Stomach (tissue), 9 donors: ENCODE data around the gene DENND1B. TPM values are rescaled to one million over a fixed set of nuclear protein-coding genes. Genes with fewer than 3 reads are reported as not detected.

Source experiments
- DNase-seq, 2 donors: peaks; one replicate each; pipeline versions ENCODE4 v3.0.0 to v3.0.0-alpha.2; 2013 to 2019
- H3K27ac ChIP-seq, 5 donors: fragments of 200-600 bp in 4 of 5; sonication (generic) in 4 of 5; one replicate each; pipeline ENCODE4 v1.5.1; 2013 to 2019; ENCODE audit warnings: mild to moderate bottlenecking in 1 of 5, moderate library complexity in 1 of 5
- H3K27me3 ChIP-seq, 3 donors: fragments of 200-600 bp; sonication (generic); one replicate each; pipeline ENCODE4 v1.5.1; 2017 to 2019; ENCODE audit warnings: mixed run types in 1 of 3
- H3K36me3 ChIP-seq, 4 donors: fragments of 200-600 bp; sonication (generic); 1 replicate in 3 of 4; 2 replicates in 1 of 4; pipeline ENCODE4 v1.5.1; 2016 to 2019
- H3K4me1 ChIP-seq, 4 donors: fragments of 200-600 bp; sonication (generic); one replicate each; pipeline ENCODE4 v1.5.1; 2016 to 2019
- H3K4me3 ChIP-seq, 4 donors: fragments of 200-600 bp; sonication (generic) in 3 of 4; one replicate each; pipeline ENCODE4 v1.5.1; 2016 to 2019; ENCODE audit warnings: mild to moderate bottlenecking in 1 of 4
- H3K9me3 ChIP-seq, 4 donors: fragments of 200-600 bp; sonication (generic); one replicate each; pipeline ENCODE4 v1.5.1; 2016 to 2019
- CTCF ChIP-seq, 7 experiments: fragments of 450-650 bp in 4 of 7; fragments of 200-600 bp in 3 of 7; sonication (generic) in 3 of 7; IDR thresholded peaks; one replicate each; pipeline ENCODE4 v1.5.1; 2016 to 2019; ENCODE audit warnings: antibody characterized with exemption in 7 of 7, control low read depth in 2 of 7, mild to moderate bottlenecking in 1 of 7
- EP300 ChIP-seq: sonication (generic); formaldehyde crosslinking; IDR thresholded peaks from one replicate; pipeline ENCODE4 v1.6.1; 2017; ENCODE audit warnings: antibody characterized with exemption
- POLR2A ChIP-seq, 4 donors: fragments of 450-650 bp; IDR thresholded peaks; one replicate each; pipeline ENCODE4 v1.6.1; 2016; ENCODE audit warnings: antibody characterized with exemption in 4 of 4, control low read depth in 2 of 4, mild to moderate bottlenecking in 1 of 4, moderate library complexity in 1 of 4
- POLR2AphosphoS5 ChIP-seq, 3 donors: sonication (generic); formaldehyde crosslinking; IDR thresholded peaks; one replicate each; pipeline ENCODE4 v1.6.1; 2016; ENCODE audit warnings: antibody characterized with exemption in 3 of 3
- WGBS, 5 donors: extraction: QIAGEN DNeasy Blood & Tissue Kit in 3 of 5; methylation state at CpG; one replicate each; pipeline versions ENCODE4 v1.1.5 to v1.1.7; 2013 to 2018; 5-methylcytosine and 5-hydroxymethylcytosine counted together
- intact Hi-C: fragments of 100-400 bp; cut with DNase I; formaldehyde crosslinking; loops from one replicate; pipeline ENCODE4 v1.15.1; 2023; ENCODE audit warnings: low total_unique reads
- polyA plus RNA-seq, 3 donors: library from polyadenylated mRNA; stranded (reverse); fragments of 200-250 nt; gene quantifications; one replicate each; pipeline ENCODE4 v1.2.3, GENCODE V29; 2013
- total RNA-seq, 5 donors: library from RNA; depleted of rRNA; stranded (reverse); fragments of >200 nt; gene quantifications; one replicate each; pipeline versions ENCODE4 v1.1.0 to v1.2.3, GENCODE V29; 2014 to 2016
- donor health status: healthy with polysubstance abuse.
- donor health status: Bipolar disorder and iron deficiency.
- donor health status: healthy.

The DENND1B gene
- total and polyA plus RNA-seq, 8 donors = 2.9 to 435 (median 13.7) TPM

- no peak for TF ChIP-seq POLR2A (IDR thresholded peaks at IDR 0.05)
- TF ChIP-seq EP300 = no peak
- no peak for TF ChIP-seq POLR2AphosphoS5 (IDR thresholded peaks at IDR 0.05)
- H3K9me3 ChIP-seq = no peaks in the 10 kb centered on the region
- intact Hi-C loops = no loop called here
- no peak overlapping the region for H3K27ac ChIP-seq
- WGBS, 5 donors = 87 to 97% (median 94%) methylated on average over 1 of the region's 1 CpG
- no peaks in the 10 kb centered on the region for H3K27me3 ChIP-seq
- no peak overlapping the region for H3K4me3 ChIP-seq
- no peaks in the 10 kb centered on the region for H3K4me1 ChIP-seq
- peaks cover 0 to 3% (median under 1%) of the 10 kb centered on the region in 4 donors for H3K36me3 ChIP-seq
- no peak for DNase-seq
Measured at GRCh38 chr1:197622371-197622770, 152.9 kb downstream of the DENND1B start.

- H3K4me1 ChIP-seq = no peaks in the 10 kb centered on the region
- no peak for DNase-seq
- H3K27me3 ChIP-seq = no peaks in the 10 kb centered on the region
- no peak for TF ChIP-seq EP300
- TF ChIP-seq POLR2A (IDR thresholded peaks at IDR 0.05) = no peak
- TF ChIP-seq POLR2AphosphoS5 (IDR thresholded peaks at IDR 0.05) = no peak
- no peak for TF ChIP-seq CTCF (IDR thresholded peaks at IDR 0.05)
- no peak overlapping the region for H3K27ac ChIP-seq
- no peaks in the 10 kb centered on the region for H3K9me3 ChIP-seq
- intact Hi-C loops = no loop called here
- peaks cover 0 to 7% (median 2%) of the 10 kb centered on the region in 4 donors for H3K36me3 ChIP-seq
- H3K4me3 ChIP-seq = no peak overlapping the region
Measured at GRCh38 chr1:197621761-197622160, 153.5 kb downstream of the DENND1B start.

GRCh38 chr1:197620714-197621163 is 154.5 kb downstream of the DENND1B start:
- 29 to 65% (median 40%) methylated on average over 5 of the region's 5 CpGs for WGBS, 5 donors
- Histone ChIP-seq H3K9me3 (no peaks in the 10 kb centered on the region), H3K36me3 (peaks cover 0 to 9% (median 2%) of the 10 kb centered on the region in 4 donors), H3K27me3 (no peaks in the 10 kb centered on the region), H3K27ac (no peak overlapping the region), H3K4me1 (peaks cover 0 to under 1% (median 0%) of the 10 kb centered on the region in 4 donors), H3K4me3 (no peak overlapping the region)
- intact Hi-C loops = no loop called here
- TF ChIP-seq CTCF (IDR thresholded peaks at IDR 0.05) = no peak
- no peak for TF ChIP-seq POLR2A (IDR thresholded peaks at IDR 0.05)
- no peak for TF ChIP-seq POLR2AphosphoS5 (IDR thresholded peaks at IDR 0.05)
- no peak for TF ChIP-seq EP300
- peak in 1 of 2 donors; percentile 30 for DNase-seq

GRCh38 chr1:197619008-197619640 is 156.2 kb downstream of the DENND1B start:
- Histone ChIP-seq H3K27me3 (no peaks in the 10 kb centered on the region), H3K9me3 (no peaks in the 10 kb centered on the region), H3K4me3 (no peak overlapping the region), H3K4me1 (peaks cover 0 to 10% (median 0%) of the 10 kb centered on the region in 4 donors), H3K27ac (no peak overlapping the region), H3K36me3 (peaks cover 0 to 9% (median 3%) of the 10 kb centered on the region in 4 donors)
- DNase-seq = peak in 1 of 2 donors; percentile 39
- no peak for TF ChIP-seq EP300
- peak in 3 of 7 experiments; percentile 29 to 36 (median 35) for TF ChIP-seq CTCF (IDR thresholded peaks at IDR 0.05)
- 16 to 34% (median 24%) methylated on average over 2 of the region's 2 CpGs for WGBS, 5 donors
- intact Hi-C loops = no loop called here

- intact Hi-C loops = no loop called here
- Histone ChIP-seq H3K27ac (no peak overlapping the region), H3K36me3 (peaks cover 0 to 9% (median 3%) of the 10 kb centered on the region in 4 donors), H3K4me1 (peaks cover 0 to 10% (median 0%) of the 10 kb centered on the region in 4 donors), H3K9me3 (no peaks in the 10 kb centered on the region), H3K27me3 (no peaks in the 10 kb centered on the region), H3K4me3 (no peak overlapping the region)
- TF ChIP-seq EP300 (no peak), POLR2A (IDR thresholded peaks at IDR 0.05) (no peak), POLR2AphosphoS5 (IDR thresholded peaks at IDR 0.05) (no peak), CTCF (IDR thresholded peaks at IDR 0.05) (no peak)
- 58 to 75% (median 60%) methylated on average over 3 of the region's 3 CpGs for WGBS, 5 donors
- peak in 1 of 2 donors; percentile 24 for DNase-seq
Measured at GRCh38 chr1:197618061-197618460, 157.2 kb downstream of the DENND1B start.
